DOHH2 (cell line): ENCODE data around the gene TOMM34.

ENCODE experiments used
- CTCF ChIP-seq: fragments of 200-600 bp; sonication (generic); IDR thresholded peaks from one replicate; pipeline ENCODE4 v1.5.1; 2014; ENCODE audit warnings: antibody characterized with exemption, mild to moderate bottlenecking, low read depth, low read length; ENCODE audit not compliant: poor library complexity, severe bottlenecking
- EZH2phosphoT487 ChIP-seq: fragments of 200-600 bp; sonication (generic); IDR thresholded peaks from 2 replicates; pipeline ENCODE4 v1.6.1; 2017; ENCODE audit warnings: borderline replicate concordance, mild to moderate bottlenecking, antibody characterized with exemption, low read length, moderate library complexity, mixed read lengths

DNA sequence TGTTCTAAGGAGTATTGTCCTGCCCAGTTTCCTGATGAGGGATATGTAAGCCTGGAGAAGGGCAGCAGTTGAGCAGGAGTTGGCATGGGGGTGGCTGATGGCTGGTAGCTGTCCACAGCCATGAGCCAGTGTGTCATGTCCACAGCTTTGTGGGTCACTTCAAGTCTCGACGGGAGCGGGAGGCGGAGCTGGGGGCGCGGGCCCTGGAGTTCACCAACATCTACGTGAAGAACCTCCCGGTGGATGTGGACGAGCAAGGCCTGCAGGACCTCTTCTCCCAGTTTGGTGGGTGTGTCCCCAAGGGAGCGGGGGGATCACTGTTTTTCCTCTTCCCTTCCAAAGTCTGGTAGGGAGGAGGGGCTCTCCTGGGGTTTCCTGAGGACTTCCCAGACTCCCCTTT is 41.4 kb downstream of the TOMM34 start:
- TF ChIP-seq CTCF, result no peak
- TF ChIP-seq EZH2phosphoT487, result no peak
